Activated CD8-positive, alpha-beta memory T cell treated with anti-CD3 and anti-CD28 coated beads, Interleukin-2, amount 50 U/mL, for 1 hour (primary cell): Measurements from ENCODE around the gene RBL2.
"Not testable (repeated sequence)": the region's sequence is repeated elsewhere in the genome, so short reads cannot be mapped to it uniquely, and the experiment has no call there.

ENCODE experiments used
- DNase-seq: peaks from one replicate; pipeline ENCODE4 v3.0.0-alpha.2; 2020; ENCODE audit errors: extremely low read depth

RBL2 gene

DNA sequence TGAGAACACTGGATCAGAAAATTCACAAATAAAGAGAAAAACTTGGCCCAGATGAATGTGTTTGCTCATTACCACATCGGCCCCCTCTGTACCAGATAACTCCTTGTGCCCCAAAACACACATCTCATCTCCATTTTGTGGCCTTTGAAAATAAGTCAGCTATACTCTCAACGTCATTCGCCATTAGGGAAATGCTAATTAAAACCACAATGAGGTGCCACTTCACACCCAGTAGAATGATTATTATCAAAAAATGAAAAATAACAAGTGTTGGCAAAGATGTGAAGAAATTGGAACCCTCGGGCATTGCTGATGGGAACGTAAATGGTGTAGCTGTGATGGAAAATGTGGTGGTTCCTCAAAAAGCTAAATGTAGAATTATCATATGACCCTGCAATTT, 103.4 kb downstream of the RBL2 start:
- DNase-seq = no peak

GRCh38 chr16:53539346-53539745, 105.1 kb downstream of the RBL2 start:
- DNase-seq = not testable (repeated sequence)

DNA sequence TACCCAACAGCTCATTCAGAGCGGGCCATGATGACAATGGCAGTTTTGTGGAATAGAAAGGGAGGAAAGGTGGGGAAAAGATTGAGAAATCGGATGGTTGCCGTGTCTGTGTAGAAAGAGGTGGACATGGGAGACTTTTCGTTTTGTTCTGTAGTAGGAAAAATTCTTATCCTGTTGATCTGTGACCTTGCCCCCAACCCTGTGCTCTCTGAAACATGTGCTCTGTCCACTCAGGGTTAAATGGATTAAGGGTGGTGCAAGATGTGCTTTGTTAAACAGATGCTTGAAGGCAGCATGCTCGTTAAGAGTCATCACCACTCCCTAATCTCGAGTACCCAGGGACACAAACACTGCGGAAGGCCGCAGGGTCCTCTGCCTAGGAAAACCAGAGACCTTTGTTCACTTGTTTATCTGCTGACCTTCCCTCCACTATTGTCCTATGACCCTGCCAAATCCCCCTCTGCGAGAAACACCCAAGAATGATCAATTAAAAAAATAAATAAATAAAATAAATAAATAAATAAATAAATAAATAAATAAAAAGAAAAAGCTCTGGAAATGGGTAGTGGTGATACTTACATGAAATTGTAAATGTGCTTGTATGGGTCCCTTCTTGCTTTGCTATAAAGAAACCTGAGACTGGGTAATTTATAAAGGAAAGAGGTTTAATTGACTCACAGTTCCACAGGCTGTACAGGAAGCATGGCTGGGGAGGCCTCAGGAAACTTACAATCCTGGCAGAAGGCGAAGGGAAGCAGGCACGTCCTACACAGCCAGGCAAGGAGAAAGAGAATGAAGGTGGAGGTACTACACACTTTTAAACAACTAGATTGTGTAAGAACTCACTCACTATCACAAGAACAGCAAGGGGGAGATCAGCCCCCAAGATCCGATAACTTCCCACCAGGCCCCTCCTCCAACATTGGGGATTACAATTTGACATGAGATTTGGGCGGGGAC, 105.8 kb downstream of the RBL2 start:
- not testable (repeated sequence) for DNase-seq
